ENCODE results near the gene CNEP1R1. TPM values are rescaled to one million over a fixed set of nuclear protein-coding genes. Genes with fewer than 3 reads are reported as not detected.

CNEP1R1 gene
- total RNA-seq, 1 donor from 2014 or later, result 23.9 TPM

GRCh38 chr16:50071075-50071671 lies 46.1 kb downstream of the CNEP1R1 start:
- Histone ChIP-seq H3K4me3 (ENCODE audit: low read depth, low read length) (no peak overlapping the region), H3K36me3 (ENCODE audit: control insufficient read depth, insufficient read depth, low read length) (no peaks in the 10 kb centered on the region), H3K27me3 (ENCODE audit: control insufficient read depth, insufficient read depth, low read length) (no peaks in the 10 kb centered on the region)
- TF ChIP-seq, protein P1, sequence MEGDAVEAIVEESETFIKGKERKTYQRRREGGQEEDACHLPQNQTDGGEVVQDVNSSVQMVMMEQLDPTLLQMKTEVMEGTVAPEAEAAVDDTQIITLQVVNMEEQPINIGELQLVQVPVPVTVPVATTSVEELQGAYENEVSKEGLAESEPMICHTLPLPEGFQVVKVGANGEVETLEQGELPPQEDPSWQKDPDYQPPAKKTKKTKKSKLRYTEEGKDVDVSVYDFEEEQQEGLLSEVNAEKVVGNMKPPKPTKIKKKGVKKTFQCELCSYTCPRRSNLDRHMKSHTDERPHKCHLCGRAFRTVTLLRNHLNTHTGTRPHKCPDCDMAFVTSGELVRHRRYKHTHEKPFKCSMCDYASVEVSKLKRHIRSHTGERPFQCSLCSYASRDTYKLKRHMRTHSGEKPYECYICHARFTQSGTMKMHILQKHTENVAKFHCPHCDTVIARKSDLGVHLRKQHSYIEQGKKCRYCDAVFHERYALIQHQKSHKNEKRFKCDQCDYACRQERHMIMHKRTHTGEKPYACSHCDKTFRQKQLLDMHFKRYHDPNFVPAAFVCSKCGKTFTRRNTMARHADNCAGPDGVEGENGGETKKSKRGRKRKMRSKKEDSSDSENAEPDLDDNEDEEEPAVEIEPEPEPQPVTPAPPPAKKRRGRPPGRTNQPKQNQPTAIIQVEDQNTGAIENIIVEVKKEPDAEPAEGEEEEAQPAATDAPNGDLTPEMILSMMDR (IDR thresholded peaks at IDR 0.05; ENCODE audit: insufficient read depth, low read length, poor library complexity, severe bottlenecking), result no peak
- no peak for DNase-seq (ENCODE audit: low read depth)

DNA sequence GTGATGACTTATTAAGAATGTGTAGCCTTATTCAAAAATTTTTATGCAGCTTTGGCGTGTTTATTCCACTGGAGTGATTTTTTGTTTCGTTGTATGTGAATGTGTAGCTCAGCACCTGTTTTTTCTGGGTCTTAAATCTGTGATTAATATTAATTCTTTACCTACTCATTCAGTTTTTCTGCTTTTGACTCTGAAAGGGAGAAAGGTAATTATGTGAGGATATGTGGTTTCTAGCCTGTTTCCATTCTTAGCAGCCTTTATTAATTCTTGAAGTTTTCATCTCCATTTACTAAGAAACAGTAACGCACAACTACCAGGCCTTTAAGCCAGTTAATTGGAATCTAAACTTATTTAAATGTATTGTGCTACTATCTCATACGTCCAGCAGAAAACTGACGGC lies 47.7 kb downstream of the CNEP1R1 start:
- H3K27me3 ChIP-seq (ENCODE audit: control insufficient read depth, insufficient read depth, low read length), result no peaks in the 10 kb centered on the region
- TF ChIP-seq, protein P1 (IDR thresholded peaks at IDR 0.05; ENCODE audit: insufficient read depth, low read length, poor library complexity, severe bottlenecking), result no peak
- no peaks in the 10 kb centered on the region for H3K36me3 ChIP-seq (ENCODE audit: control insufficient read depth, insufficient read depth, low read length)
- DNase-seq (ENCODE audit: low read depth), result no peak
- H3K4me3 ChIP-seq (ENCODE audit: low read depth, low read length), result no peak overlapping the region

DNA sequence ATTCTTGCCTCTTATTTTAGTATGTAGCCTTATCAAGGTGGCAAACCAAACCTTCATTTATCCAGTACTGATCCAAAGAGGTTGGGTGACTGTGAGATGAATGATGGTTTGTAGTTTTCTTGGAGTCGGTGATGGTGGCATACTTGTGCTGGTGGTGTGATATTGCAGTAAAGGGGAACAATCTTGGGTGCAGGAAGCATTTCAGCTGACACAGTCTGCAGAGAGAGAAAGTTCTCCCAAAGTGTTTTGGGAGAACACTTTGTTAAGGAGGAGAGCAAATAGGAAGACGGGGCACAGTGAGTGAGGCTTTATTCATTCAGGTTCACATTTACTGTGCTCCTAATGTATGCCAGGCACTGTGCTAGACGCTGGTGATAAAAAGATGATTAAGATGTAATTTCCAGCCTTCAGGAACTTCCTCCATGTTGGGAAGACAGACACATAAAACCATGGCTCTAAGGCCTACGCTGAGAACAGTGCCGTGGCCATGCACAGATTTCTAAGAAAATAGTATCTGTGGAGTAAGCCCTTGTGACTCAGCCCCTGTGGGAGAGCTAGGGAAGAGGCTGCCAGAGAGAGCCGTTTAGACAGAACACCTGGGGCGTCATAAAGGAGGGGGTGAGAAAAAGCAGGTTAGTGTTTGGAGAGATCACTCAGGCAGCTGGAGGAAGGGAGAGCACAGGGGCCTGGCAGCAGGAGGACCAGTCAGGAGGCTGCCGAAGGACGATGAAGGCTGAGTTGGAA lies 54.5 kb downstream of the CNEP1R1 start:
- TF ChIP-seq, protein P1 (IDR thresholded peaks at IDR 0.05; ENCODE audit: insufficient read depth, low read length, poor library complexity, severe bottlenecking), result no peak
- H3K27me3 ChIP-seq (ENCODE audit: control insufficient read depth, insufficient read depth, low read length), result no peaks in the 10 kb centered on the region
- no peaks in the 10 kb centered on the region for H3K36me3 ChIP-seq (ENCODE audit: control insufficient read depth, insufficient read depth, low read length)
- DNase-seq (ENCODE audit: low read depth), result no peak
- H3K4me3 ChIP-seq (ENCODE audit: low read depth, low read length), result no peak overlapping the region

DNA sequence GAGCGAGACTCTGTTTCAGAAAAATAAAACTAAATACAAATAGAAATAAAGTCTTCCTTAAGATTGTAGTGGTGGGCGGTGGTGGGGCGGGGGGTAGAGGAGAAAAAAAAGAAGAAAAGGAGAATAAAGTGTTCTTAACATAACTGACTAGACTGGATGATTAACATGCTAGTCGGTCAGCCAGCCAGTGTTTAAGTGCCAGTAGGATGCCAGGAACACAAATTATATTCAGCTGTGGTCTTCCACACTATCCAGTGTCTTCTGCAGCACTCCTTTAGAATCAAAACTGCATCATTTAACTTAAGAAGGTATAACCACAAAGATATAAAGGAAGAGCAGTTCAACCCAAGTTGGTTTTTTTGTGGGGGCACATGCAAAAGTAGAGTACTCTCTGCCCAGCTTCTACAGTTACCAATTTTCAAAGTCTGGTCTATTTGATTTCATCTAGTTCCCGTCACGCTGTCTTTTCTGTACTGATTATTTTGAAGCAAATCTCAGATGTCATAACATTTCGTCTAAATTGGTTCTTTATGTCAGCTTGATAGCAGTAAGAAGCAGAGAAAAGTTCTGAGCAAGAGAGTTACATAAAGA lies 56.5 kb downstream of the CNEP1R1 start:
- no peak overlapping the region for H3K4me3 ChIP-seq (ENCODE audit: low read depth, low read length)
- no peak for DNase-seq (ENCODE audit: low read depth)
- TF ChIP-seq, protein P1 (IDR thresholded peaks at IDR 0.05; ENCODE audit: insufficient read depth, low read length, poor library complexity, severe bottlenecking), result no peak
- no peaks in the 10 kb centered on the region for H3K27me3 ChIP-seq (ENCODE audit: control insufficient read depth, insufficient read depth, low read length)
- H3K36me3 ChIP-seq (ENCODE audit: control insufficient read depth, insufficient read depth, low read length), result no peaks in the 10 kb centered on the region

GRCh38 chr16:50083996-50084395 lies 59.0 kb downstream of the CNEP1R1 start:
- H3K27me3 ChIP-seq (ENCODE audit: control insufficient read depth, insufficient read depth, low read length), result no peaks in the 10 kb centered on the region
- DNase-seq (ENCODE audit: low read depth), result no peak
- TF ChIP-seq, protein P1 (IDR thresholded peaks at IDR 0.05; ENCODE audit: insufficient read depth, low read length, poor library complexity, severe bottlenecking), result no peak
- H3K4me3 ChIP-seq (ENCODE audit: low read depth, low read length), result no peak overlapping the region
- no peaks in the 10 kb centered on the region for H3K36me3 ChIP-seq (ENCODE audit: control insufficient read depth, insufficient read depth, low read length)

Data from kidney epithelial cell (primary cell).